Measurements from ENCODE around the gene BPIFA3. TPM values are rescaled to one million over a fixed set of nuclear protein-coding genes. Genes with fewer than 3 reads are reported as not detected.

Gene BPIFA3
- total and polyA plus RNA-seq, 2 donors = 0.02 TPM; not detected in 1

- Histone ChIP-seq H3K4me3 (ENCODE audit: low read length in 2 of 2) (no peak overlapping the region), H3K27ac (ENCODE audit: low read depth in 1 of 2, low read length in 1 of 2) (no peak overlapping the region), H3K4me1 (ENCODE audit: control insufficient read depth in 2 of 2, insufficient read depth in 2 of 2, low read length in 2 of 2) (no peaks in the 10 kb centered on the region), H3K9me3 (ENCODE audit: control insufficient read depth in 2 of 2, insufficient read depth in 1 of 2, low read length in 1 of 2) (no peaks in the 10 kb centered on the region), H3K27me3 (ENCODE audit: control insufficient read depth in 2 of 2, insufficient read depth in 1 of 2, low read length in 1 of 2) (no peaks in the 10 kb centered on the region), H3K36me3 (ENCODE audit: control insufficient read depth in 2 of 2, insufficient read depth in 2 of 2, low read length in 1 of 2) (no peaks in the 10 kb centered on the region)
- 90% methylated on average over 3 of the region's 3 CpGs for WGBS
- DNase-seq (ENCODE audit: low read depth in 6 of 9, low spot score in 9 of 9) = no peak
Measured at GRCh38 chr20:33246077-33246476, 28.9 kb downstream of the BPIFA3 start.

DNA sequence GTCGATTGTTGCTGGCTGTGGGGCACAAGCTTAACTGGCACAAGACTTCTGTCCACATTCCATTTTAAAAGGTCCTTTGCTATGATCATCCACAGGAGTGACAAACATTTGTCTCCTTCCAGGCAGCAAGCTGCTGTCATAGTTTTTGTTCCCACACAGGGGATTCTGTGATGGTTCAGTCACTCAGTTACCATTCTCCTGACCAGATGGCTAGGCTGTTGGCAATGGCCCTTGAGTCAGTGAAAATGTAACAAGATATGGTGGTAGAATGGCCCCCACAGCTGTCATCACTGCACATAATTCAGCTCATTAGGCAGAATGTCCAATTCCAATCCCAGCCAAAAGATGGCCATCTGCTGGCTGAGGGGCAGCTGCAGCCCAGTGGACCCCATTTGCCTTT lies 32.3 kb downstream of the BPIFA3 start:
- H3K4me1 ChIP-seq (ENCODE audit: control insufficient read depth in 2 of 2, insufficient read depth in 2 of 2, low read length in 2 of 2) = no peaks in the 10 kb centered on the region
- no peak for DNase-seq (ENCODE audit: low read depth in 6 of 9, low spot score in 9 of 9)
- no peak overlapping the region for H3K4me3 ChIP-seq (ENCODE audit: low read length in 2 of 2)
- no peaks in the 10 kb centered on the region for H3K27me3 ChIP-seq (ENCODE audit: control insufficient read depth in 2 of 2, insufficient read depth in 1 of 2, low read length in 1 of 2)
- no peaks in the 10 kb centered on the region for H3K36me3 ChIP-seq (ENCODE audit: control insufficient read depth in 2 of 2, insufficient read depth in 2 of 2, low read length in 1 of 2)
- 88% methylated on average over 1 of the region's 1 CpG for WGBS
- no peaks in the 10 kb centered on the region for H3K9me3 ChIP-seq (ENCODE audit: control insufficient read depth in 2 of 2, insufficient read depth in 1 of 2, low read length in 1 of 2)
- H3K27ac ChIP-seq (ENCODE audit: low read depth in 1 of 2, low read length in 1 of 2) = no peak overlapping the region

DNA sequence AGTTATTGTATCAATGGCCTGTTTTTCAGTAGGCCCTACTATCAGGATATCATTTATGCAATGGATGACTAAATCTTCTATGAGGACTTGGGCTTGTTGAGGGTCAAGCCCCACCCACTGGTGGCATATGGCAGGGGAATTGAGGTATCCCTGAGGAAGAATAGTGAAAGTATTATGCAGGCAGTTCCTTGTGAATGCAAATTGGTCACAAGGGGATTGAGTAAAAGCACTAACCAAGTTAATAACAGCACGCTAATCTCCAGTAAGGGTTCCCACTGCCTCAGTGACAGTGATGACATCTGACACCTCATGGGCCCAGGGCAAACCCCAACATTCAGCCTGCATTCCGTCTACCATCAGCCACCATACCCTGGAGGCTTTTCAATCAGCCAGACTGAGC lies 33.5 kb downstream of the BPIFA3 start:
- Histone ChIP-seq H3K4me1 (ENCODE audit: control insufficient read depth in 2 of 2, insufficient read depth in 2 of 2, low read length in 2 of 2) (no peaks in the 10 kb centered on the region), H3K36me3 (ENCODE audit: control insufficient read depth in 2 of 2, insufficient read depth in 2 of 2, low read length in 1 of 2) (no peaks in the 10 kb centered on the region), H3K27ac (ENCODE audit: low read depth in 1 of 2, low read length in 1 of 2) (no peak overlapping the region), H3K4me3 (ENCODE audit: low read length in 2 of 2) (no peak overlapping the region), H3K27me3 (ENCODE audit: control insufficient read depth in 2 of 2, insufficient read depth in 1 of 2, low read length in 1 of 2) (no peaks in the 10 kb centered on the region), H3K9me3 (ENCODE audit: control insufficient read depth in 2 of 2, insufficient read depth in 1 of 2, low read length in 1 of 2) (no peaks in the 10 kb centered on the region)
- DNase-seq (ENCODE audit: low read depth in 6 of 9, low spot score in 9 of 9) = no peak
- WGBS = 61% methylated on average over 2 of the region's 2 CpGs

DNA sequence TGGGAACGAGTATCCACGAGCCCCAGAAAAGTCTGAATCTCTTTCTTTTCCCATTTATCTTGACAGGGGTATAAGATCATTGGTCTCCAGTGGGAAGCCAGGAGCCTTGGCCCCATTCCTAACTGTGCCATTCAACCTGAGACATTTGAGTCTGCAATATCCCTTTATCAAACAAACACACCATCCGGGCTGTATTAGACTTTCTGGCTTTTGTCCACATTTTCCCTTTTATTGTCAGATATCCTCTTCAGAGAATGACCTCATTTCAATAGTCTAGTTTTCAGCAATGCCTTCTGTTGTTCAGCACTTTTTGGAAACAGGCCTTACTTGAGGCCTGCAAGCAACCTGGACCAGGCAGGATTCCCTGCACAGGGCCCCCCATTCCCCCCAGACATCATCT lies 34.3 kb downstream of the BPIFA3 start:
- no peaks in the 10 kb centered on the region for H3K27me3 ChIP-seq (ENCODE audit: control insufficient read depth in 2 of 2, insufficient read depth in 1 of 2, low read length in 1 of 2)
- 97% methylated on average over 3 of the region's 3 CpGs for WGBS
- H3K27ac ChIP-seq (ENCODE audit: low read depth in 1 of 2, low read length in 1 of 2) = no peak overlapping the region
- no peaks in the 10 kb centered on the region for H3K4me1 ChIP-seq (ENCODE audit: control insufficient read depth in 2 of 2, insufficient read depth in 2 of 2, low read length in 2 of 2)
- H3K4me3 ChIP-seq (ENCODE audit: low read length in 2 of 2) = no peak overlapping the region
- no peaks in the 10 kb centered on the region for H3K9me3 ChIP-seq (ENCODE audit: control insufficient read depth in 2 of 2, insufficient read depth in 1 of 2, low read length in 1 of 2)
- no peaks in the 10 kb centered on the region for H3K36me3 ChIP-seq (ENCODE audit: control insufficient read depth in 2 of 2, insufficient read depth in 2 of 2, low read length in 1 of 2)
- DNase-seq (ENCODE audit: low read depth in 6 of 9, low spot score in 9 of 9) = no peak

DNA sequence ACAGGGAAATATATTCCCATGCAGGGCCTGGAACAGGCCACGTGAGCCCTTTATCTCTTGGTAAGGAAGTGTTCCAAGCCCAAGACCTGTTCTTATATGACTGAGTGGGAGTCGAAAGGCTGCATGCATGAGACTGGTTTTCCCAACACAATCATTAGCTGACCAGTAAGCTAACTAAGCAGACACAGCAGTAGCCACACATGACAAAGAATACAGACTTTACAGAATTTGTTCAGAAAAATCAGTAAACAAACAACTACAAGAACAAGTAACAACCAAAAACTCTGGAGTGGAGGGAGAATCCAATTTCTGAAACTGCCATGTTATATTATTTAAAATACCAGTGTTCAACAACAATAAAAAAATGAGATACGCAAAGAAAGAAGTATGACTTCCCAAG lies 35.3 kb downstream of the BPIFA3 start:
- no peaks in the 10 kb centered on the region for H3K4me1 ChIP-seq (ENCODE audit: control insufficient read depth in 2 of 2, insufficient read depth in 2 of 2, low read length in 2 of 2)
- no peaks in the 10 kb centered on the region for H3K36me3 ChIP-seq (ENCODE audit: control insufficient read depth in 2 of 2, insufficient read depth in 2 of 2, low read length in 1 of 2)
- H3K27me3 ChIP-seq (ENCODE audit: control insufficient read depth in 2 of 2, insufficient read depth in 1 of 2, low read length in 1 of 2) = no peaks in the 10 kb centered on the region
- no peak overlapping the region for H3K27ac ChIP-seq (ENCODE audit: low read depth in 1 of 2, low read length in 1 of 2)
- DNase-seq (ENCODE audit: low read depth in 6 of 9, low spot score in 9 of 9) = no peak
- H3K4me3 ChIP-seq (ENCODE audit: low read length in 2 of 2) = no peak overlapping the region
- WGBS = 91% methylated on average over 3 of the region's 3 CpGs
- no peaks in the 10 kb centered on the region for H3K9me3 ChIP-seq (ENCODE audit: control insufficient read depth in 2 of 2, insufficient read depth in 1 of 2, low read length in 1 of 2)

GRCh38 chr20:33255005-33255404 lies 37.9 kb downstream of the BPIFA3 start:
- 86% methylated on average over 2 of the region's 2 CpGs for WGBS
- no peak overlapping the region for H3K27ac ChIP-seq (ENCODE audit: low read depth in 1 of 2, low read length in 1 of 2)
- DNase-seq (ENCODE audit: low read depth in 6 of 9, low spot score in 9 of 9) = no peak

DNA sequence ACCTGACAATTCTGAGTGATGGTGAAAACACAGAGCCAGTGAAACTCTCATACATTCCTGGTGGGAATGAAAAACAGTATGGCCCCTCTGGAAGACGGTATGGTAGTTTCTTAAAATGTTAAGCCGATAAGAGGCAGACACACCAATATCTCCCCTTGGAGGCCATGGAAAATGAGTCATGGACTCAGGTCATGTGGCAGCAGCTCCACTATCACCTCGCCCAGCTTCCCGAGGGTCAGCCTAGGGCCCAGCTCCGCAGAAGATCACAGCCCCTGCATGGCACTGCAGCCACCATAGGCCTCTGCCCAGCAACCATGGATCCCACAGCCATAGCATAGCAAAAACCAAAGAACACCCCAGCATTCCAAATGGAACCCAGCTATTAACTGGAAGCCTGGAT lies 40.1 kb downstream of the BPIFA3 start:
- peaks cover 0 to 3% of the 10 kb centered on the region in 2 donors for H3K9me3 ChIP-seq (ENCODE audit: control insufficient read depth in 2 of 2, insufficient read depth in 1 of 2, low read length in 1 of 2)
- no peaks in the 10 kb centered on the region for H3K4me1 ChIP-seq (ENCODE audit: control insufficient read depth in 2 of 2, insufficient read depth in 2 of 2, low read length in 2 of 2)
- H3K27me3 ChIP-seq (ENCODE audit: control insufficient read depth in 2 of 2, insufficient read depth in 1 of 2, low read length in 1 of 2) = no peaks in the 10 kb centered on the region
- WGBS = 96% methylated on average over 5 of the region's 5 CpGs
- H3K36me3 ChIP-seq (ENCODE audit: control insufficient read depth in 2 of 2, insufficient read depth in 2 of 2, low read length in 1 of 2) = no peaks in the 10 kb centered on the region
- H3K27ac ChIP-seq (ENCODE audit: low read depth in 1 of 2, low read length in 1 of 2) = no peak overlapping the region
- no peak overlapping the region for H3K4me3 ChIP-seq (ENCODE audit: low read length in 2 of 2)
- no peak for DNase-seq (ENCODE audit: low read depth in 6 of 9, low spot score in 9 of 9)

More at GRCh38 chr20:33255005-33255404, 37.9 kb downstream of the BPIFA3 start:
- Histone ChIP-seq H3K36me3 (ENCODE audit: control insufficient read depth in 2 of 2, insufficient read depth in 2 of 2, low read length in 1 of 2) (no peaks in the 10 kb centered on the region), H3K27me3 (ENCODE audit: control insufficient read depth in 2 of 2, insufficient read depth in 1 of 2, low read length in 1 of 2) (no peaks in the 10 kb centered on the region), H3K4me3 (ENCODE audit: low read length in 2 of 2) (no peak overlapping the region), H3K9me3 (ENCODE audit: control insufficient read depth in 2 of 2, insufficient read depth in 1 of 2, low read length in 1 of 2) (no peaks in the 10 kb centered on the region), H3K4me1 (ENCODE audit: control insufficient read depth in 2 of 2, insufficient read depth in 2 of 2, low read length in 2 of 2) (no peaks in the 10 kb centered on the region)

DNA sequence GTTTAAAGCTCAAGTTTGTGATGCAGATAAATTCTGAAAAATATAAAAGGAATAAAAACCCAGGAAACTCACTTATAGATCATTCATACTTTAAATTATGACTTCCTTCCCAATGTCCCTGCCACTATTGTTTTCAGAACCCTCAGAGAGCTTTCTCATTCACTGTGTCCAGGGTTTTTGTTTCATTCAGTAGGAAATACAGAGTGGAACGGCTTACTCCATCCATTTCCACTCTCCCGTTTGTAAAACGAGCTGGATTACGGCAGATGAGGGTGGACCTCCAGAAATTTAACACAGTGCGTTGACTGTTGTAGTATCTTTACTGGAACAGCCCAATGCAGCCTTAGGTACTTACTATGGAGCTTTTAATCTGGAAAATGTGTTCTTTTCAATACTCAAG lies 42.2 kb downstream of the BPIFA3 start:
- 47% methylated on average over 5 of the region's 5 CpGs for WGBS
- Histone ChIP-seq H3K4me3 (ENCODE audit: low read length in 2 of 2) (no peak overlapping the region), H3K4me1 (ENCODE audit: control insufficient read depth in 2 of 2, insufficient read depth in 2 of 2, low read length in 2 of 2) (no peaks in the 10 kb centered on the region), H3K36me3 (ENCODE audit: control insufficient read depth in 2 of 2, insufficient read depth in 2 of 2, low read length in 1 of 2) (no peaks in the 10 kb centered on the region), H3K27me3 (ENCODE audit: control insufficient read depth in 2 of 2, insufficient read depth in 1 of 2, low read length in 1 of 2) (no peaks in the 10 kb centered on the region), H3K27ac (ENCODE audit: low read depth in 1 of 2, low read length in 1 of 2) (no peak overlapping the region), H3K9me3 (ENCODE audit: control insufficient read depth in 2 of 2, insufficient read depth in 1 of 2, low read length in 1 of 2) (peaks cover 0 to 3% of the 10 kb centered on the region in 2 donors)
- no peak for DNase-seq (ENCODE audit: low read depth in 6 of 9, low spot score in 9 of 9)

DNA sequence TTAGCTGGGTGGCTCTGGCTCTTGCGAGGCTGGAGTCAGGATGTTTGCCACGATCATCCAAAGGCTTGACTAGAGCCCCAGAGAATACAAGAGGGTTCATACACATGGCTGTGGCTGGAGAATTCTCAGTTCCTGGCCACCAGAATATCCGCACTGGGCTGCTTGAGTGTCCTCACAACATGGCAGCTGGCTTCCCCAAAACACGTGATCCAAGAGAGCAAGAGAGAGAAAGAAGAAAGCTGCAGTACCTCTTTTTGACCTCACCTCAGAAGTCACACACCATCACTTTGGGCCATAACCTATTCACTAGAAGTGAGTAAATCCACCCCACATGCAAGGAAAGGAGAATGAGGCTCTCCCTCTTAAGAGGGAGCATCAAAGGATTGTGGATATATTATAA lies 44.3 kb downstream of the BPIFA3 start:
- DNase-seq (ENCODE audit: low read depth in 6 of 9, low spot score in 9 of 9) = no peak
- WGBS = 83% methylated on average over 4 of the region's 4 CpGs
- peaks cover 0 to 1% of the 10 kb centered on the region in 2 donors for H3K27me3 ChIP-seq (ENCODE audit: control insufficient read depth in 2 of 2, insufficient read depth in 1 of 2, low read length in 1 of 2)

GRCh38 chr20:33262658-33263065 lies 45.5 kb downstream of the BPIFA3 start:
- H3K27me3 ChIP-seq (ENCODE audit: control insufficient read depth in 2 of 2, insufficient read depth in 1 of 2, low read length in 1 of 2) = peaks cover 0 to 2% of the 10 kb centered on the region in 2 donors
- no peaks in the 10 kb centered on the region for H3K4me1 ChIP-seq (ENCODE audit: control insufficient read depth in 2 of 2, insufficient read depth in 2 of 2, low read length in 2 of 2)
- H3K9me3 ChIP-seq (ENCODE audit: control insufficient read depth in 2 of 2, insufficient read depth in 1 of 2, low read length in 1 of 2) = peaks cover 0 to 3% of the 10 kb centered on the region in 2 donors
- peak in 2 of 9 donors; percentile 3 to 10 for DNase-seq (ENCODE audit: low read depth in 6 of 9, low spot score in 9 of 9)
- no peak overlapping the region for H3K27ac ChIP-seq (ENCODE audit: low read depth in 1 of 2, low read length in 1 of 2)
- no peaks in the 10 kb centered on the region for H3K36me3 ChIP-seq (ENCODE audit: control insufficient read depth in 2 of 2, insufficient read depth in 2 of 2, low read length in 1 of 2)
- 47% methylated on average over 5 of the region's 5 CpGs for WGBS
- H3K4me3 ChIP-seq (ENCODE audit: low read length in 2 of 2) = no peak overlapping the region

More for the DNA sequence above, 44.3 kb downstream of the BPIFA3 start:
- Histone ChIP-seq H3K4me1 (ENCODE audit: control insufficient read depth in 2 of 2, insufficient read depth in 2 of 2, low read length in 2 of 2) (no peaks in the 10 kb centered on the region), H3K27ac (ENCODE audit: low read depth in 1 of 2, low read length in 1 of 2) (no peak overlapping the region), H3K4me3 (ENCODE audit: low read length in 2 of 2) (no peak overlapping the region), H3K36me3 (ENCODE audit: control insufficient read depth in 2 of 2, insufficient read depth in 2 of 2, low read length in 1 of 2) (no peaks in the 10 kb centered on the region), H3K9me3 (ENCODE audit: control insufficient read depth in 2 of 2, insufficient read depth in 1 of 2, low read length in 1 of 2) (peaks cover 0 to 3% of the 10 kb centered on the region in 2 donors)
